GM12878 (cell line): Measurements from ENCODE around the gene WDR64. TPM values are rescaled to one million over a fixed set of nuclear protein-coding genes. Genes with fewer than 3 reads are reported as not detected.

ENCODE experiments used
- ATAC-seq: fragments of 200-7000 bp; cut with Tn5 transposase; 3 replicates; pipeline ENCODE4 v1.9.1; 2020; ENCODE audit warnings: mild to moderate bottlenecking, moderate library complexity
- BruUV-seq: library from RNA; stranded (reverse); fragments of 400-500 nt; replicated peaks from 2 replicates; lab custom pipeline; 2021; lab: Mats Ljungman, UMichigan
- CTCF ChIA-PET: fragments of 300-600 bp; sonication (Branson Sonifier 250); formaldehyde crosslinking; extraction: SDS; loops from one replicate; lab custom pipeline; 2021; ENCODE audit warnings: inconsistent platforms; lab: Yijun Ruan, JAX
- POLR2A ChIA-PET: fragments of 350-600 bp; formaldehyde crosslinking; extraction: SDS; loops from one replicate; lab custom pipeline; 2021; ENCODE audit warnings: inconsistent platforms; lab: Charles Lee
- RAD21 ChIA-PET: fragments of 300-600 bp; sonication (Branson Sonifier 250); formaldehyde crosslinking; loops from one replicate; lab custom pipeline; 2023; ENCODE audit warnings: antibody characterized with exemption; ENCODE audit not compliant: unreplicated experiment; lab: Charles Lee
- SMC1A ChIA-PET: fragments of 300-600 bp; sonication (Branson Sonifier 250); formaldehyde crosslinking; loops from one replicate; lab custom pipeline; 2023; ENCODE audit not compliant: unreplicated experiment, uncharacterized antibody; lab: Charles Lee
- DNase-seq: peaks from one replicate; pipeline ENCODE4 v3.0.0-alpha.2; 2011; ENCODE audit warnings: low read depth, low spot score
- FAIRE-seq: peaks from 3 replicates; lab custom pipeline; 2011; peaks lifted over from hg19 to GRCh38; lab: Jason Lieb, UNC
- H2AFZ ChIP-seq: 2 replicates; pipeline ENCODE4 v1.6.0; 2011; ENCODE audit warnings: low read depth, low read length, control low read depth; ENCODE audit not compliant: control insufficient read depth
- H3K27ac ChIP-seq: 2 replicates; pipeline ENCODE4 v1.5.1; 2011; ENCODE audit warnings: control low read depth; ENCODE audit not compliant: control insufficient read depth, insufficient read depth
- H3K27me3 ChIP-seq, 2 experiments: replicated peaks in 1 of 2; 2 replicates each; pipeline versions ENCODE4 v1.6.0 to v1.6.1; 2011; ENCODE audit warnings: low read length in 1 of 2; ENCODE audit not compliant: control insufficient read depth in 2 of 2, insufficient read depth in 2 of 2
- H3K36me3 ChIP-seq, 2 experiments: 2 replicates each; pipeline ENCODE4 v1.5.1; 2011; ENCODE audit warnings: low read length in 1 of 2; ENCODE audit not compliant: control insufficient read depth in 2 of 2, insufficient read depth in 2 of 2
- H3K4me1 ChIP-seq: 2 replicates; pipeline ENCODE4 v1.6.1; 2011; ENCODE audit warnings: mild to moderate bottlenecking, low read length, moderate library complexity, mixed read lengths; ENCODE audit not compliant: control insufficient read depth, insufficient read depth
- H3K4me2 ChIP-seq: 2 replicates; pipeline ENCODE4 v1.6.0; 2011; ENCODE audit warnings: control low read depth; ENCODE audit not compliant: control insufficient read depth, insufficient read depth
- H3K4me3 ChIP-seq: fragments of 200-600 bp; sonication (generic); 2 replicates; pipeline ENCODE4 v1.5.1; 2016
- H3K79me2 ChIP-seq: 2 replicates; pipeline ENCODE4 v1.6.0; 2011; ENCODE audit warnings: low read length; ENCODE audit not compliant: control insufficient read depth, insufficient read depth
- H3K9ac ChIP-seq: 2 replicates; pipeline ENCODE4 v1.8.0; 2011; ENCODE audit warnings: low read length, control low read depth, mixed read lengths; ENCODE audit not compliant: control insufficient read depth, insufficient read depth
- H3K9me3 ChIP-seq: replicated peaks from 3 replicates; pipeline ENCODE4 v1.5.1; 2011; ENCODE audit warnings: mild to moderate bottlenecking, low read length; ENCODE audit not compliant: control insufficient read depth, insufficient read depth
- H4K20me1 ChIP-seq: 2 replicates; pipeline ENCODE4 v1.6.0; 2011; ENCODE audit not compliant: control insufficient read depth, insufficient read depth
- BCL11A ChIP-seq: IDR thresholded peaks from 2 replicates; pipeline ENCODE4 v1.6.1; 2011; ENCODE audit warnings: low read depth, low read length
- CEBPB ChIP-seq, 2 experiments: fragments of 150-350 bp in 1 of 2; IDR thresholded peaks; 2 replicates each; pipeline ENCODE4 v1.6.1; 2012 to 2014; ENCODE audit warnings: low read depth in 2 of 2, low read length in 2 of 2, borderline replicate concordance in 1 of 2, inconsistent platforms in 1 of 2
- CREM ChIP-seq: IDR thresholded peaks from 2 replicates; pipeline ENCODE4 v1.6.1; 2014; ENCODE audit warnings: antibody characterized with exemption, low read depth
- IKZF1 ChIP-seq: fragments of 450-650 bp; conservative IDR thresholded peaks from 2 replicates; pipeline ENCODE4 v1.6.1; 2017; ENCODE audit warnings: antibody characterized with exemption, mild to moderate bottlenecking
- MXI1 ChIP-seq: fragments of 150-350 bp; IDR thresholded peaks from 2 replicates; pipeline ENCODE4 v1.6.1; 2011; ENCODE audit warnings: low read depth, mild to moderate bottlenecking, inconsistent platforms, low read length, improper control_type of control experiment
- NFXL1 ChIP-seq: fragments of 450-650 bp; IDR thresholded peaks from 2 replicates; pipeline ENCODE4 v1.6.1; 2017; ENCODE audit warnings: antibody characterized with exemption, mild to moderate bottlenecking, borderline replicate concordance
- PKNOX1 ChIP-seq: fragments of 450-650 bp; IDR thresholded peaks from 2 replicates; pipeline ENCODE4 v1.6.1; 2016; ENCODE audit warnings: mild to moderate bottlenecking
- POLR2A ChIP-seq: IDR thresholded peaks from 2 replicates; pipeline ENCODE4 v1.6.1; 2011; ENCODE audit warnings: low read depth, mild to moderate bottlenecking, low read length
- POLR2AphosphoS2 ChIP-seq: IDR thresholded peaks from 2 replicates; pipeline ENCODE4 v1.6.1; 2011; ENCODE audit warnings: low read depth, mild to moderate bottlenecking, low read length, improper control_type of control experiment, moderate library complexity
- SMC3 ChIP-seq: IDR thresholded peaks from 2 replicates; pipeline ENCODE4 v1.6.1; 2011; ENCODE audit warnings: low read length, improper control_type of control experiment, borderline replicate concordance
- SREBF2 ChIP-seq: IDR thresholded peaks from 2 replicates; pipeline ENCODE4 v1.6.1; 2012; ENCODE audit warnings: mild to moderate bottlenecking, low read length
- TAF1 ChIP-seq: IDR thresholded peaks from 2 replicates; pipeline ENCODE4 v1.6.1; 2011; ENCODE audit warnings: mild to moderate bottlenecking, low read depth, low read length, borderline replicate concordance
- ZNF622 ChIP-seq: fragments of 450-650 bp; IDR thresholded peaks from 2 replicates; pipeline ENCODE4 v1.6.1; 2017; ENCODE audit warnings: mild to moderate bottlenecking, inconsistent platforms
- WGBS: methylation state at CpG from one replicate; pipeline ENCODE4 v1.1.6; 2016; ENCODE audit warnings: low lambda C conversion rate; ENCODE audit not compliant: insufficient replicate concordance, insufficient coverage; ENCODE audit errors: missing lambda C conversion rate; 5-methylcytosine and 5-hydroxymethylcytosine counted together
- in situ Hi-C: fragments of 300-500 bp; cut with MboI; formaldehyde crosslinking; loops from 9 replicates; pipeline ENCODE4 v1.14.3; 2018; ENCODE audit warnings: mixed read lengths
- intact Hi-C: fragments of 100-400 bp; cut with micrococcal nuclease; formaldehyde crosslinking; loops from one replicate; pipeline ENCODE4 v1.14.2; 2022; ENCODE audit not compliant: unreplicated experiment
- polyA plus RNA-seq, 11 experiments: library from polyadenylated mRNA; depleted of rRNA in 4 of 11; unstranded in 6 of 11; stranded (reverse) in 5 of 11; fragments of >200 nt; fragmentation: Nextera tagmentation in 4 of 11; fragmentation: Illumina TruSeq in 1 of 11; extraction: Ambion mirVana in 4 of 11; extraction: Trizol in 1 of 11; gene quantifications; 1 replicate in 1 of 11; 2 replicates in 10 of 11; pipeline versions ENCODE4 v1.2.1 to v1.2.3, GENCODE V29; 2011 to 2016; ENCODE audit warnings: inconsistent platforms in 2 of 11, missing spikeins in 2 of 11, low read depth in 1 of 11
- total RNA-seq, 4 experiments: library from RNA; depleted of rRNA in 3 of 4; stranded (reverse); fragments of >200 nt in 3 of 4; fragmentation: Illumina TruSeq in 1 of 4; extraction: Trizol in 1 of 4; gene quantifications; 2 replicates each; pipeline versions ENCODE4 v1.2.1 to v1.2.3, GENCODE V29; 2013 to 2021
- TF ChIP-seq, protein P1 (sequence below): IDR thresholded peaks from 2 replicates; pipeline ENCODE4 v1.6.1; 2012; ENCODE audit warnings: mild to moderate bottlenecking, low read depth, low read length
- TF ChIP-seq, protein P2 (sequence below): fragments of 450-650 bp; IDR thresholded peaks from 2 replicates; pipeline ENCODE4 v1.6.1; 2017; ENCODE audit warnings: low read depth, mild to moderate bottlenecking, moderate library complexity

Gene WDR64
- total and polyA plus RNA-seq, 10 of the 15 experiments (the other 5 are each of a cell fraction or from before 2014, with no cell fraction given) = 0.01 TPM; not detected in 9

- ChIA-PET RAD21 (no interaction called here), POLR2A (no interaction called here), CTCF (no interaction called here), SMC1A (interaction anchor here (0.8 kb wide), 1 partner anchor 45 kb away, joined by 3 read pairs; no protein-coding TSS in a partner anchor)
- TF ChIP-seq BCL11A (no peak), TAF1 (no peak), SREBF2 (no peak), ZNF622 (no peak), MXI1 (no peak), CREM (no peak), CEBPB (IDR thresholded peaks at IDR 0.05; ENCODE audit: borderline replicate concordance in 1 of 2, low read depth in 2 of 2, low read length in 2 of 2) (no peak), PKNOX1 (no peak), SMC3 (no peak), POLR2AphosphoS2 (no peak), IKZF1 (no peak), NFXL1 (no peak), POLR2A (no peak)
- TF ChIP-seq, protein P1, sequence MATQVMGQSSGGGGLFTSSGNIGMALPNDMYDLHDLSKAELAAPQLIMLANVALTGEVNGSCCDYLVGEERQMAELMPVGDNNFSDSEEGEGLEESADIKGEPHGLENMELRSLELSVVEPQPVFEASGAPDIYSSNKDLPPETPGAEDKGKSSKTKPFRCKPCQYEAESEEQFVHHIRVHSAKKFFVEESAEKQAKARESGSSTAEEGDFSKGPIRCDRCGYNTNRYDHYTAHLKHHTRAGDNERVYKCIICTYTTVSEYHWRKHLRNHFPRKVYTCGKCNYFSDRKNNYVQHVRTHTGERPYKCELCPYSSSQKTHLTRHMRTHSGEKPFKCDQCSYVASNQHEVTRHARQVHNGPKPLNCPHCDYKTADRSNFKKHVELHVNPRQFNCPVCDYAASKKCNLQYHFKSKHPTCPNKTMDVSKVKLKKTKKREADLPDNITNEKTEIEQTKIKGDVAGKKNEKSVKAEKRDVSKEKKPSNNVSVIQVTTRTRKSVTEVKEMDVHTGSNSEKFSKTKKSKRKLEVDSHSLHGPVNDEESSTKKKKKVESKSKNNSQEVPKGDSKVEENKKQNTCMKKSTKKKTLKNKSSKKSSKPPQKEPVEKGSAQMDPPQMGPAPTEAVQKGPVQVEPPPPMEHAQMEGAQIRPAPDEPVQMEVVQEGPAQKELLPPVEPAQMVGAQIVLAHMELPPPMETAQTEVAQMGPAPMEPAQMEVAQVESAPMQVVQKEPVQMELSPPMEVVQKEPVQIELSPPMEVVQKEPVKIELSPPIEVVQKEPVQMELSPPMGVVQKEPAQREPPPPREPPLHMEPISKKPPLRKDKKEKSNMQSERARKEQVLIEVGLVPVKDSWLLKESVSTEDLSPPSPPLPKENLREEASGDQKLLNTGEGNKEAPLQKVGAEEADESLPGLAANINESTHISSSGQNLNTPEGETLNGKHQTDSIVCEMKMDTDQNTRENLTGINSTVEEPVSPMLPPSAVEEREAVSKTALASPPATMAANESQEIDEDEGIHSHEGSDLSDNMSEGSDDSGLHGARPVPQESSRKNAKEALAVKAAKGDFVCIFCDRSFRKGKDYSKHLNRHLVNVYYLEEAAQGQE = no peak
- TF ChIP-seq, protein P2, sequence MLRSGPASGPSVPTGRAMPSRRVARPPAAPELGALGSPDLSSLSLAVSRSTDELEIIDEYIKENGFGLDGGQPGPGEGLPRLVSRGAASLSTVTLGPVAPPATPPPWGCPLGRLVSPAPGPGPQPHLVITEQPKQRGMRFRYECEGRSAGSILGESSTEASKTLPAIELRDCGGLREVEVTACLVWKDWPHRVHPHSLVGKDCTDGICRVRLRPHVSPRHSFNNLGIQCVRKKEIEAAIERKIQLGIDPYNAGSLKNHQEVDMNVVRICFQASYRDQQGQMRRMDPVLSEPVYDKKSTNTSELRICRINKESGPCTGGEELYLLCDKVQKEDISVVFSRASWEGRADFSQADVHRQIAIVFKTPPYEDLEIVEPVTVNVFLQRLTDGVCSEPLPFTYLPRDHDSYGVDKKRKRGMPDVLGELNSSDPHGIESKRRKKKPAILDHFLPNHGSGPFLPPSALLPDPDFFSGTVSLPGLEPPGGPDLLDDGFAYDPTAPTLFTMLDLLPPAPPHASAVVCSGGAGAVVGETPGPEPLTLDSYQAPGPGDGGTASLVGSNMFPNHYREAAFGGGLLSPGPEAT = no peak
- no peak for FAIRE-seq
- no peak overlapping the region for H3K27ac ChIP-seq
- DNase-seq = no peak
- H3K27me3 ChIP-seq = no peaks in the 10 kb centered on the region
- no peaks in the 10 kb centered on the region for H4K20me1 ChIP-seq
- H3K4me3 ChIP-seq = no peak overlapping the region
- no peak overlapping the region for H3K4me2 ChIP-seq
- H2AFZ ChIP-seq = no peak overlapping the region
- ATAC-seq = no peak
- BruUV-seq = no TSS peak
- no peaks in the 10 kb centered on the region; the same call in 2 of the 3 replicates for H3K9me3 ChIP-seq
- H3K4me1 ChIP-seq = peaks cover 5% of the 10 kb centered on the region; the same call in 1 of the 2 replicates
- H3K36me3 ChIP-seq = no peaks in the 10 kb centered on the region
- intact Hi-C loops (no loop called here), in situ Hi-C loops (no loop called here)
- no peak overlapping the region for H3K9ac ChIP-seq
- H3K79me2 ChIP-seq = peaks cover 22% of the 10 kb centered on the region
- WGBS = 86% methylated on average over 1 of the region's 1 CpG
Observed at GRCh38 chr1:241642593-241642944, 9.5 kb upstream of the WDR64 start.
